ENCODE measurements around the gene PJA1.
A peak's percentile ranks its signal among the peaks of the same experiment; 100 is the strongest.

The PJA1 gene

GRCh38 chrX:69161371-69161770 is 3.9 kb downstream of the PJA1 start:
- TF ChIP-seq CTCF (IDR thresholded peaks at IDR 0.05; ENCODE audit: low read depth, low read length, poor library complexity, severe bottlenecking) (no peak), EZH2phosphoT487 (IDR thresholded peaks at IDR 0.05; ENCODE audit: borderline replicate concordance, low read length) (no peak)
- no peaks in the 10 kb centered on the region for H3K9me3 ChIP-seq (ENCODE audit: control insufficient read depth, insufficient read depth, low read length)
- no peak overlapping the region for H3K27ac ChIP-seq (ENCODE audit: low read depth, low read length)
- H3F3A ChIP-seq (ENCODE audit: control insufficient read depth, insufficient read depth): no peaks in the 10 kb centered on the region
- H3K9me2 ChIP-seq (replicated peaks; ENCODE audit: control insufficient read depth, low read length): no peaks in the 10 kb centered on the region
- no peak overlapping the region for H3K4me3 ChIP-seq (ENCODE audit: low read length)
- no peak overlapping the region for H3K4me2 ChIP-seq (ENCODE audit: low read length)
- no peaks in the 10 kb centered on the region for H3K79me2 ChIP-seq (ENCODE audit: control insufficient read depth, low read length)
- H3K27me3 ChIP-seq (ENCODE audit: control insufficient read depth, low read length): no peaks in the 10 kb centered on the region; the same call in 1 of the 2 replicates
- no peaks in the 10 kb centered on the region; the same call in 1 of the 2 replicates for H3K4me1 ChIP-seq (ENCODE audit: control insufficient read depth, low read length)
- H4K20me1 ChIP-seq (ENCODE audit: control insufficient read depth, insufficient read depth, low read depth, low read length): no peaks in the 10 kb centered on the region
- no peaks in the 10 kb centered on the region for H3K36me3 ChIP-seq (ENCODE audit: control insufficient read depth, low read length)

GRCh38 chrX:69158166-69158980 is 6.9 kb downstream of the PJA1 start:
- H3K9me3 ChIP-seq (ENCODE audit: control insufficient read depth, insufficient read depth, low read length): no peaks in the 10 kb centered on the region
- no peak overlapping the region for H3K27ac ChIP-seq (ENCODE audit: low read depth, low read length)
- no peaks in the 10 kb centered on the region for H3K79me2 ChIP-seq (ENCODE audit: control insufficient read depth, low read length)
- H3K4me1 ChIP-seq (ENCODE audit: control insufficient read depth, low read length): no peaks in the 10 kb centered on the region
- H3K36me3 ChIP-seq (ENCODE audit: control insufficient read depth, low read length): no peaks in the 10 kb centered on the region
- no peaks in the 10 kb centered on the region for H4K20me1 ChIP-seq (ENCODE audit: control insufficient read depth, insufficient read depth, low read depth, low read length)
- no peaks in the 10 kb centered on the region for H3K9me2 ChIP-seq (replicated peaks; ENCODE audit: control insufficient read depth, low read length)
- H3K27me3 ChIP-seq (ENCODE audit: control insufficient read depth, low read length): no peaks in the 10 kb centered on the region
- TF ChIP-seq EZH2phosphoT487 (IDR thresholded peaks at IDR 0.05; ENCODE audit: borderline replicate concordance, low read length) (no peak), CTCF (IDR thresholded peaks at IDR 0.05; ENCODE audit: low read depth, low read length, poor library complexity, severe bottlenecking) (peak; percentile 51)
- no peaks in the 10 kb centered on the region for H3F3A ChIP-seq (ENCODE audit: control insufficient read depth, insufficient read depth)
- H3K4me3 ChIP-seq (ENCODE audit: low read length): no peak overlapping the region
- H3K4me2 ChIP-seq (ENCODE audit: low read length): no peak overlapping the region

GRCh38 chrX:69156638-69157037 is 8.6 kb downstream of the PJA1 start:
- Histone ChIP-seq H3K4me1 (ENCODE audit: control insufficient read depth, low read length) (no peaks in the 10 kb centered on the region), H3K36me3 (ENCODE audit: control insufficient read depth, low read length) (no peaks in the 10 kb centered on the region), H3K9me3 (ENCODE audit: control insufficient read depth, insufficient read depth, low read length) (no peaks in the 10 kb centered on the region), H3K4me3 (ENCODE audit: low read length) (no peak overlapping the region), H3F3A (ENCODE audit: control insufficient read depth, insufficient read depth) (no peaks in the 10 kb centered on the region), H3K4me2 (ENCODE audit: low read length) (no peak overlapping the region), H3K9me2 (replicated peaks; ENCODE audit: control insufficient read depth, low read length) (no peaks in the 10 kb centered on the region), H3K27me3 (ENCODE audit: control insufficient read depth, low read length) (no peaks in the 10 kb centered on the region), H3K27ac (ENCODE audit: low read depth, low read length) (no peak overlapping the region), H3K79me2 (ENCODE audit: control insufficient read depth, low read length) (no peaks in the 10 kb centered on the region), H4K20me1 (ENCODE audit: control insufficient read depth, insufficient read depth, low read depth, low read length) (no peaks in the 10 kb centered on the region)
- TF ChIP-seq CTCF (IDR thresholded peaks at IDR 0.05; ENCODE audit: low read depth, low read length, poor library complexity, severe bottlenecking): no peak
- no peak for TF ChIP-seq EZH2phosphoT487 (IDR thresholded peaks at IDR 0.05; ENCODE audit: borderline replicate concordance, low read length)
